Measurements from ENCODE around the gene FRMD4A. TPM values are rescaled to one million over a fixed set of nuclear protein-coding genes. Genes with fewer than 3 reads are reported as not detected.
A peak's percentile ranks its signal among the peaks of the same experiment; 100 is the strongest.

Gene FRMD4A
- total and polyA plus RNA-seq, 2 experiments from 2014 or later, result 3.7 to 12.6 TPM

DNA sequence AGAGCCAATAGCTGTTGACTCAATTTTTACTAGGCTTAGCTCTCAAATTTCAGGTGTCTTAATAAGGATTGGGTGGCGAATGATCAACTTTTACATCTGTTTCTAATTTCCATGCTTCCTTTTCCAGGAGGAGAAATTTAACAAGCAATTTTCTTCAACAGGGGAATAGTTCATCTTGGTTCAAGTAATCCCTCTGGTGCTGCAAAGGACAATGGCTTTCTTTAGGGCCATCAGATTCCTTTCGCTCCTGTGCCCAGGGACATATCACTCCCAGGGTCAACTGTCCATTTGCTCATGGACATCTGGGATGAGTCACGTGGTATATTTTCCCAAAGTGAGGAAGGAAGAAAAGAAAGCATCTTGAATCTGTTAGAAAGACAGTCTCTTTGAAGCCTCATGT, 313.3 kb downstream of the FRMD4A start:
- Histone ChIP-seq H3K27ac (no peak overlapping the region), H3K27me3 (peaks cover 3% of the 10 kb centered on the region), H3K4me1 (ENCODE audit: low read depth) (peaks cover 11% of the 10 kb centered on the region), H3K4me3 (no peak overlapping the region), H3K36me3 (no peaks in the 10 kb centered on the region), H3K9me3 (ENCODE audit: low read depth) (no peaks in the 10 kb centered on the region)
- TF ChIP-seq, protein P1, sequence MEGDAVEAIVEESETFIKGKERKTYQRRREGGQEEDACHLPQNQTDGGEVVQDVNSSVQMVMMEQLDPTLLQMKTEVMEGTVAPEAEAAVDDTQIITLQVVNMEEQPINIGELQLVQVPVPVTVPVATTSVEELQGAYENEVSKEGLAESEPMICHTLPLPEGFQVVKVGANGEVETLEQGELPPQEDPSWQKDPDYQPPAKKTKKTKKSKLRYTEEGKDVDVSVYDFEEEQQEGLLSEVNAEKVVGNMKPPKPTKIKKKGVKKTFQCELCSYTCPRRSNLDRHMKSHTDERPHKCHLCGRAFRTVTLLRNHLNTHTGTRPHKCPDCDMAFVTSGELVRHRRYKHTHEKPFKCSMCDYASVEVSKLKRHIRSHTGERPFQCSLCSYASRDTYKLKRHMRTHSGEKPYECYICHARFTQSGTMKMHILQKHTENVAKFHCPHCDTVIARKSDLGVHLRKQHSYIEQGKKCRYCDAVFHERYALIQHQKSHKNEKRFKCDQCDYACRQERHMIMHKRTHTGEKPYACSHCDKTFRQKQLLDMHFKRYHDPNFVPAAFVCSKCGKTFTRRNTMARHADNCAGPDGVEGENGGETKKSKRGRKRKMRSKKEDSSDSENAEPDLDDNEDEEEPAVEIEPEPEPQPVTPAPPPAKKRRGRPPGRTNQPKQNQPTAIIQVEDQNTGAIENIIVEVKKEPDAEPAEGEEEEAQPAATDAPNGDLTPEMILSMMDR (IDR thresholded peaks at IDR 0.05; ENCODE audit: low read depth, low read length), result no peak
- DNase-seq (ENCODE audit: low read depth in 1 of 2, low spot score in 1 of 2), result no peak

DNA sequence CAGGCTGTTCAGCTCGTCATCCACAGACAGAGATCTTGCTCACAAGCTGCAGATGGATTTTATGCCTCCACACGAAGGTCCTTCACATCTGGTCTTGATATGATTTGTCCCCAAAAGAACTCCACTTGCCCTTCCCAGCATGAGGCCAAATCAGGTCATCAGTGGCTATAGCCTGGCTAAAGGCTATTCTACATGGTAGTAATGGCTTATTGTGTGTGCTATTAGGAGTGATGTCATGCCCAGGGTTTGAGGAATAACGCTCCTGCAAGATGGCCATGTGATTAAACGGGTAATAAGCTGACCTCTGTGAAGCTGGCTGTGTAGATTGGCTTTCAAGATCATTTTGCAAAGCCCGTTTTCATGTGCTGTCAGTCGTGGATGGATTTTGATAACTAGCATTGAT, 313.8 kb downstream of the FRMD4A start:
- Histone ChIP-seq H3K27me3 (no peaks in the 10 kb centered on the region), H3K9me3 (ENCODE audit: low read depth) (no peaks in the 10 kb centered on the region), H3K36me3 (no peaks in the 10 kb centered on the region), H3K4me3 (no peak overlapping the region), H3K27ac (no peak overlapping the region), H3K4me1 (ENCODE audit: low read depth) (peaks cover 11% of the 10 kb centered on the region)
- TF ChIP-seq, protein P1 (IDR thresholded peaks at IDR 0.05; ENCODE audit: low read depth, low read length), result no peak
- no peak for DNase-seq (ENCODE audit: low read depth in 1 of 2, low spot score in 1 of 2)

DNA sequence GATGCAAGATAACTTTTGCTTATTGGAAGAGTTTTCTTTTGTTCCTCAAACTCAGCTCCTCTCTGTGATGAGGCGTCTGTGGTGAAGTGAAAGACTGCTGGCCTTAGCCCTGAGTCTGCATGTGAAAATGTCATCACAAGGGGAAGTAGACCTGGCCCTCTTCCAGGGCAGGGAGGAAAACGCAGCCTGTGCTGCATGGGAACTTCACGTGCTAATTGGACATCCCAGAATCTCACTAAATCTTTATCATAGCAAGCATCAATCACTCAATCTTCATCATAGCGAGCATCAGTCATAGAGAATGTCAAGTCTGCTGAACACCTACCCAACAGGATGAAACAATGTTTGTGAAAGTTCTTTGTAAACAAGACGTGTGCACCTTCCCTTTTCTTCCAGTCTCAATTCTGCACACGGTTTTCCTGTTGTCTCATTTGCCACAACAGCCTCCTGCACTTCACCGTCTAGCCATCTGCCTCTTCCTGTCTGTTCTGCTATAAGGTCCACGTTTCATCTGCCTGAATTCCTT, 314.6 kb downstream of the FRMD4A start:
- no peak overlapping the region for H3K4me3 ChIP-seq
- H3K36me3 ChIP-seq, result no peaks in the 10 kb centered on the region
- H3K9me3 ChIP-seq (ENCODE audit: low read depth), result no peaks in the 10 kb centered on the region
- no peak overlapping the region for H3K27ac ChIP-seq
- peak in 1 of 2 donors; percentile 74 for DNase-seq (ENCODE audit: low read depth in 1 of 2, low spot score in 1 of 2)
- TF ChIP-seq, protein P1 (IDR thresholded peaks at IDR 0.05; ENCODE audit: low read depth, low read length), result no peak
- H3K4me1 ChIP-seq (ENCODE audit: low read depth), result peaks cover 11% of the 10 kb centered on the region
- H3K27me3 ChIP-seq, result no peaks in the 10 kb centered on the region

DNA sequence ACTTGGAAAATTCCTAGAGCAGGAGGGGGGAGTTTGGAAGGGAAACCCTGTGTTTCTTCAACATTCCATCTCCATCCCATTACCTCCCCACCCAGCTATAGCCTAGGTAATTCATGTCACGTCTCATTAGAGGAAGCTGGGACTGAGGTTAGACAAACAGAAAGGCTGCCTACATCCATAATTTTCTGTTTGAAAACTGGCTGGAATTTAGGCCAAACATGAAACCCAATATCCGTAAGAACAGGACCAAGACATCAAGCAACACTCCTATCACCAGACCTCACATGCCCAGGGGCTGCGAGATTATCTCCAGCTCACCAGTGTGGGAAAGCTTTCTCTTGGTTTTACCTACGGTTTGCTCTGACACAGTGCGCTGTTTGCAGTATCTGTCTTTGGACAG, 316.3 kb downstream of the FRMD4A start:
- Histone ChIP-seq H3K36me3 (no peaks in the 10 kb centered on the region), H3K27ac (no peak overlapping the region), H3K27me3 (no peaks in the 10 kb centered on the region), H3K4me3 (no peak overlapping the region), H3K9me3 (ENCODE audit: low read depth) (no peaks in the 10 kb centered on the region), H3K4me1 (ENCODE audit: low read depth) (peaks cover 10% of the 10 kb centered on the region)
- DNase-seq (ENCODE audit: low read depth in 1 of 2, low spot score in 1 of 2), result no peak
- TF ChIP-seq, protein P1 (IDR thresholded peaks at IDR 0.05; ENCODE audit: low read depth, low read length), result no peak

DNA sequence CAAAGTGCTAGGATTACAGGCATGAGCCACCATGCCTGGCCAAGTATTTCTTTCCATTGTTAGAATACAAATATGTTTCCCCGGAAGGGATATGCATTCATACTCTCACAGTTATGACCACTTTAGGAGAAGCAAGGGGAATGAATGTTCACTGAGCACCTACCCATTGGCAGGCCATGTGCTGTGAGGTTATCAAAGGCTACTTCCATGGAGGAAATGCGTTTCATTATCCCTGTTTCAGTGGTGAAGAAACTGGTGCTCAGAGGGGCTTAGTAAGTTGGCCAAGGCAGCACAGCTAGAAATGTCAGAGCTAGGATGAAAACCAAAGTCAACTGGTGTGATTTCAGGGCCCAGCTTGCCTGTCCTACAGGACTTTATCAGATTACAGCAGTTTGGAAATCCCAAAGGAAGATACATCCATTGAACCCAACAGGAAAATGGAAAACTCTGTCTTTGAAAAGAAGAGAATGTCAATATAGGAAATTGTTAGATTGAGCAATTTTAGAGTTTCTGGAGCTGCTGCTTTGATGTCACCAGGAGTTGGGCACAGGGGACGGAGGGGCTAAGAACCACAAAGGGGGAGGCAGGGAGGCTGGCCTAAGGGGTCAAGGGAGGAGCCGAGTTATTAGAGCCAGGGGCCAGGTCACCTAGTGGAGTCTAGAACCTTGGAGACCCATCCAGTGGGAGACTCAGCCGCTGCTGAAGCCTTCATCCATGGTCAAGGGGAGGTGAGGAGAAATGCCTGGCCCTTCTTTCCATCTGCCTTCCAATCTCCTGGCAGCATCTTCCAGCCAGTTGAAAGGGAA, 319.8 kb downstream of the FRMD4A start:
- DNase-seq (ENCODE audit: low read depth in 1 of 2, low spot score in 1 of 2), result no peak
- H3K4me1 ChIP-seq (ENCODE audit: low read depth), result peaks cover 12% of the 10 kb centered on the region
- H3K36me3 ChIP-seq, result no peaks in the 10 kb centered on the region
- no peaks in the 10 kb centered on the region for H3K27me3 ChIP-seq
- no peak overlapping the region for H3K27ac ChIP-seq
- TF ChIP-seq, protein P1 (IDR thresholded peaks at IDR 0.05; ENCODE audit: low read depth, low read length), result no peak
- no peak overlapping the region for H3K4me3 ChIP-seq
- no peaks in the 10 kb centered on the region for H3K9me3 ChIP-seq (ENCODE audit: low read depth)
